OCI-LY1 (cell line): ENCODE results near the gene HSPA1B.

Source experiments
- CTCF ChIP-seq: fragments of 200-600 bp; sonication (generic), shearing (Covaris generic); IDR thresholded peaks from 2 replicates; pipeline ENCODE4 v1.5.1; 2017; ENCODE audit warnings: mild to moderate bottlenecking, antibody characterized with exemption, low read length, moderate library complexity, mixed read lengths
- EZH2 ChIP-seq: fragments of 200-600 bp; sonication (generic), shearing (Covaris generic); IDR thresholded peaks from 2 replicates; pipeline ENCODE4 v1.8.0; 2017; ENCODE audit warnings: borderline replicate concordance, mixed run types, mild to moderate bottlenecking, antibody characterized with exemption, low read length, moderate library complexity, mixed read lengths

GRCh38 chr6:31876357-31876756 lies 48.8 kb downstream of the HSPA1B start:
- no peak for TF ChIP-seq CTCF
- no peak for TF ChIP-seq EZH2
